HG03558 (cell line): Measurements from ENCODE around the gene AOPEP.

Source experiments
- ATAC-seq: cut with Tn5 transposase; IDR thresholded peaks from one replicate; pipeline ENCODE4 v1.9.1; 2021; ENCODE audit warnings: moderate number of reproducible peaks; ENCODE audit not compliant: unreplicated experiment; ENCODE audit errors: extremely low read depth

AOPEP gene

GRCh38 chr9:95035846-95036245 is 309.3 kb downstream of the AOPEP start:
- no peak for ATAC-seq

- ATAC-seq: no peak
Observed at GRCh38 chr9:95036676-95037075, 310.2 kb downstream of the AOPEP start.

- ATAC-seq: no peak
Observed at GRCh38 chr9:95037789-95038521, 311.5 kb downstream of the AOPEP start.

GRCh38 chr9:95038666-95039065 is 312.2 kb downstream of the AOPEP start:
- no peak for ATAC-seq

- ATAC-seq: no peak
Observed at GRCh38 chr9:95040106-95040505, 313.6 kb downstream of the AOPEP start.

GRCh38 chr9:95043826-95044225 is 317.3 kb downstream of the AOPEP start:
- no peak for ATAC-seq

GRCh38 chr9:95044731-95045508 is 318.4 kb downstream of the AOPEP start:
- ATAC-seq: no peak

- ATAC-seq: no peak
Observed at GRCh38 chr9:95045751-95046150, 319.3 kb downstream of the AOPEP start.

- no peak for ATAC-seq
Observed at GRCh38 chr9:95047452-95048224, 321.1 kb downstream of the AOPEP start.

GRCh38 chr9:95048225-95049087 is 322.0 kb downstream of the AOPEP start:
- ATAC-seq: no peak

GRCh38 chr9:95049761-95050160 is 323.3 kb downstream of the AOPEP start:
- no peak for ATAC-seq

- no peak for ATAC-seq
Observed at GRCh38 chr9:95053611-95054570, 327.4 kb downstream of the AOPEP start.

GRCh38 chr9:95055334-95055850 is 328.9 kb downstream of the AOPEP start:
- ATAC-seq: no peak

- no peak for ATAC-seq
Observed at GRCh38 chr9:95055851-95056551, 329.5 kb downstream of the AOPEP start.

GRCh38 chr9:95057101-95057500 is 330.6 kb downstream of the AOPEP start:
- ATAC-seq: no peak

- ATAC-seq: no peak
Observed at GRCh38 chr9:95058121-95058785, 331.8 kb downstream of the AOPEP start.

- ATAC-seq: no peak
Observed at GRCh38 chr9:95058795-95059386, 332.4 kb downstream of the AOPEP start.
